ENCODE results near the gene TPRA1. TPM values are rescaled to one million over a fixed set of nuclear protein-coding genes. Genes with fewer than 3 reads are reported as not detected.

The TPRA1 gene
- polyA plus RNA-seq, 3 donors from 2014 or later = 20.8 to 36.0 (median 31.5) TPM

- no peaks in the 10 kb centered on the region for H3K4me1 Mint-ChIP-seq
- DNase-seq = no peak
- no peaks in the 10 kb centered on the region for H3K9me3 Mint-ChIP-seq
- no peak overlapping the region for H3K4me3 Mint-ChIP-seq
- peaks cover 2 to 4% (median 3%) of the 10 kb centered on the region in 3 donors for H3K27me3 Mint-ChIP-seq (ENCODE audit: low read depth in 3 of 3)
- no peak overlapping the region for H3K27ac Mint-ChIP-seq
- H3K36me3 Mint-ChIP-seq = no peaks in the 10 kb centered on the region
Observed at GRCh38 chr3:127529346-127530188, 61.0 kb downstream of the TPRA1 start.

DNA sequence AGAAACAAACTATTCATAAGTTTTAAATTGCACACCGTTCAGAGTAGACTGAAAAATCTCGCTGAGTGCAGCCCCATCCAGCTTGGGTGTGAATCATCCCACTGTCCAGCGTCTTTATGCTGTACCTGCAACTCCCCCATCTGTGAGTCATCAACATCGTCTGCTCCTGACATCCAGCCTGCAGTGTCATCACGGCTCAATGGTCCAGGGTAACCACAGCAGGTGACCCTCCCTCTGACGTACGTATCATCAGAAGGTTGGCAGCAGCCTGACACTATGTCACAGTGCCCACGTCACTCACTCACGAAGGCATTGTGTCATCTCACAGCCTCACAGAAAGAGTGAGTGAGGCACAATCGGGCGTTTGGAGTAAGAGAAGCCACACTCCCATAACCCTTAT is 65.2 kb downstream of the TPRA1 start:
- DNase-seq = no peak
- Mint-ChIP-seq H3K27ac (no peak overlapping the region), H3K9me3 (no peaks in the 10 kb centered on the region), H3K4me3 (no peak overlapping the region), H3K4me1 (no peaks in the 10 kb centered on the region), H3K27me3 (ENCODE audit: low read depth in 3 of 3) (peaks cover 3 to 6% (median 4%) of the 10 kb centered on the region in 3 donors), H3K36me3 (no peaks in the 10 kb centered on the region)

DNA sequence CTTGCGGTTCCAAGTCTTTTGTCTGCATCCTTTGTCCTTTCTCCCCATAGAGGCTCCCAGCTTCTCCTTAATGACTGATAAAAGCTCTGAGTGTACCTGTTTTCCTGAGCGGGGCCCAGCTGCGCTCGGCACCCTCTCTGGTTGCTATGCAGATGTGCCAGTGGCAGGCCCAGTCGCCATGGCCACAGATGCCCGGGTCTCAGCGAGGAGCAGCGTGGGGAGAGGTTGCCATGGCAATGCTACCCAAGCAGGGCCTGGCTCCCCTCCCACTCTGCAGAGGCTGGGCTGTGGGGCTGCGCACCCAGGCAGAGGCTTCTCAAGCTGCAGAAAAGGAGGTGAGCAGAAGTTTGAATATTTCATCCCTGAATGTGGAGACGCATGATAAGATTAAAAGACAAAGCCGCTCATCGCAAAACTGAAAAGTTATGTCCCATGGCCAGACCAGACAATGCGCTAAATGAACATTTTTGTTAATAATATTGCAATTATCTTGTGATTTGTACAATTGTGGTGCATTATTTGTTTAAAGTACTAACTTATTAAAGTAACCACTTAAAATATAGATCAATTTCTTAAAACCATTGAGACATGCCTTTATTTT is 66.1 kb downstream of the TPRA1 start:
- no peak overlapping the region for H3K27ac Mint-ChIP-seq

More for the DNA sequence above, 66.1 kb downstream of the TPRA1 start:
- no peak overlapping the region for H3K4me3 Mint-ChIP-seq
- no peaks in the 10 kb centered on the region for H3K9me3 Mint-ChIP-seq
- no peaks in the 10 kb centered on the region for H3K4me1 Mint-ChIP-seq
- H3K27me3 Mint-ChIP-seq (ENCODE audit: low read depth in 3 of 3) = peaks cover 6 to 7% (median 6%) of the 10 kb centered on the region in 3 donors
- H3K36me3 Mint-ChIP-seq = no peaks in the 10 kb centered on the region
- no peak for DNase-seq

Other genes starting within 250 kb of the TPRA1 start
- 10 to 100 TPM; 14.9 to 24.8 (median 19.5) TPM for gene MCM2, start 7.7 kb upstream of the TPRA1 start, polyA plus RNA-seq
- gene PODXL2, start 38.5 kb upstream of the TPRA1 start, polyA plus RNA-seq = 1 to 10 TPM; 1.9 to 4.9 (median 3.2) TPM
- gene ABTB1, start 82.2 kb upstream of the TPRA1 start, polyA plus RNA-seq = 100 to 1,000 TPM in 1 of 3 donors, 10 to 100 TPM in 2; 71.9 to 141 (median 83.7) TPM
- 1 to 10 TPM; 2.6 to 3.6 (median 2.6) TPM for gene MGLL, start 231.8 kb upstream of the TPRA1 start, polyA plus RNA-seq